H1 (cell line): ENCODE data around the gene SEZ6L. TPM values are rescaled to one million over a fixed set of nuclear protein-coding genes. Genes with fewer than 3 reads are reported as not detected.

ENCODE experiments used
- BRCA1 ChIP-seq: IDR thresholded peaks from 2 replicates; pipeline ENCODE4 v1.6.1; 2012; ENCODE audit warnings: low read depth, low read length, improper control_type of control experiment
- CBX5 ChIP-seq: fragments of 300-800, 300-1000 bp; sonication (generic); IDR thresholded peaks from 2 replicates; pipeline ENCODE4 v1.7.1; 2016; ENCODE audit warnings: antibody characterized with exemption, low read length, low read depth
- EP300 ChIP-seq, 2 experiments: IDR thresholded peaks; 1 replicate in 1 of 2; 2 replicates in 1 of 2; pipeline ENCODE4 v1.6.1; 2011 to 2012; ENCODE audit warnings: low read depth in 2 of 2, low read length in 2 of 2, mild to moderate bottlenecking in 2 of 2, borderline replicate concordance in 1 of 2, inconsistent platforms in 1 of 2, moderate library complexity in 1 of 2
- EZH2 ChIP-seq: fragments of 200-600 bp; sonication (generic); IDR thresholded peaks from 2 replicates; pipeline ENCODE4 v1.7.1; 2012; ENCODE audit warnings: low read depth, mild to moderate bottlenecking, moderate library complexity, low read length, inconsistent platforms; ENCODE audit not compliant: severe bottlenecking
- GTF2F1 ChIP-seq: IDR thresholded peaks from 2 replicates; pipeline ENCODE4 v1.6.1; 2012; ENCODE audit warnings: low read depth, low read length, improper control_type of control experiment, borderline replicate concordance
- HDAC6 ChIP-seq: IDR thresholded peaks from one replicate; pipeline ENCODE4 v1.7.1; 2012; ENCODE audit warnings: low read depth, mild to moderate bottlenecking, inconsistent platforms, low read length, moderate library complexity
- KDM5A ChIP-seq: fragments of 200-600 bp; IDR thresholded peaks from 2 replicates; pipeline ENCODE4 v1.7.1; 2012; ENCODE audit warnings: mild to moderate bottlenecking, low read length, inconsistent platforms, mixed read lengths
- PHF8 ChIP-seq: fragments of 200-600 bp; sonication (generic); conservative IDR thresholded peaks from 2 replicates; pipeline ENCODE4 v1.7.1; 2012; ENCODE audit warnings: low read depth, mild to moderate bottlenecking, inconsistent platforms, low read length, moderate library complexity
- RBBP5 ChIP-seq: IDR thresholded peaks from 2 replicates; pipeline ENCODE4 v1.7.1; 2012; ENCODE audit warnings: low read depth, mild to moderate bottlenecking, inconsistent platforms, low read length, moderate library complexity, borderline replicate concordance
- SIN3A ChIP-seq, 2 experiments: IDR thresholded peaks in 1 of 2; conservative IDR thresholded peaks in 1 of 2; 2 replicates each; pipeline ENCODE4 v1.6.1; 2011 to 2012; ENCODE audit warnings: low read length in 2 of 2, improper control_type of control experiment in 1 of 2, low read depth in 1 of 2, mild to moderate bottlenecking in 1 of 2
- SIX5 ChIP-seq: IDR thresholded peaks from 2 replicates; pipeline ENCODE4 v1.6.1; 2011; ENCODE audit warnings: mild to moderate bottlenecking, low read depth, low read length
- SP2 ChIP-seq: IDR thresholded peaks from 2 replicates; pipeline ENCODE4 v1.6.1; 2012; ENCODE audit warnings: mild to moderate bottlenecking, low read length, inconsistent platforms
- TAF1 ChIP-seq: IDR thresholded peaks from 2 replicates; pipeline ENCODE4 v1.6.1; 2011; ENCODE audit warnings: mild to moderate bottlenecking, low read depth, low read length
- TAF7 ChIP-seq: optimal IDR thresholded peaks from 2 replicates; pipeline ENCODE3; 2011; ENCODE audit warnings: low read depth, mild to moderate bottlenecking, inconsistent platforms, low read length, moderate library complexity, borderline replicate concordance
- TCF12 ChIP-seq: IDR thresholded peaks from 2 replicates; pipeline ENCODE4 v1.6.1; 2011; ENCODE audit warnings: low read depth, mild to moderate bottlenecking, low read length
- USF2 ChIP-seq: IDR thresholded peaks from 2 replicates; pipeline ENCODE4 v1.6.1; 2011; ENCODE audit warnings: low read length, improper control_type of control experiment
- polyA plus RNA-seq, 7 experiments: library from polyadenylated mRNA; depleted of rRNA in 3 of 7; stranded (reverse) in 5 of 7; unstranded in 2 of 7; fragments of >200 nt in 5 of 7; fragments of 200-250 nt in 2 of 7; gene quantifications; 1 replicate in 5 of 7; 2 replicates in 1 of 7; 4 replicates in 1 of 7; pipeline versions ENCODE4 v1.2.1 to v1.2.3, GENCODE V29; 2011 to 2013; ENCODE audit warnings: missing spikeins in 2 of 7, mixed read lengths in 2 of 7
- total RNA-seq: library from RNA; stranded (reverse); fragmentation: NEBNext Ultra II Directional; extraction: Animal tissue kit (Norgen Biotek cat#: 25700); gene quantifications from 2 replicates; pipeline ENCODE4 v1.2.1, GENCODE V29; 2021
- TF ChIP-seq, protein P1 (sequence below): IDR thresholded peaks from 2 replicates; pipeline ENCODE4 v1.6.1; 2012; ENCODE audit warnings: low read length, inconsistent platforms
- TF ChIP-seq, protein P2 (sequence below), 3 experiments: IDR thresholded peaks; 1 replicate in 2 of 3; 2 replicates in 1 of 3; pipeline versions ENCODE4 v1.5.1 to v1.6.1; 2011; ENCODE audit warnings: low read length in 3 of 3, mild to moderate bottlenecking in 3 of 3, inconsistent platforms in 2 of 3, low read depth in 1 of 3, moderate library complexity in 1 of 3; ENCODE audit not compliant: insufficient read depth in 1 of 3; ENCODE audit errors: control extremely low read depth in 1 of 3

The SEZ6L gene
- total and polyA plus RNA-seq, 2 of the 8 experiments (the other 6 are each of a cell fraction or from before 2014, with no cell fraction given) = 0.06 to 0.33 TPM

DNA sequence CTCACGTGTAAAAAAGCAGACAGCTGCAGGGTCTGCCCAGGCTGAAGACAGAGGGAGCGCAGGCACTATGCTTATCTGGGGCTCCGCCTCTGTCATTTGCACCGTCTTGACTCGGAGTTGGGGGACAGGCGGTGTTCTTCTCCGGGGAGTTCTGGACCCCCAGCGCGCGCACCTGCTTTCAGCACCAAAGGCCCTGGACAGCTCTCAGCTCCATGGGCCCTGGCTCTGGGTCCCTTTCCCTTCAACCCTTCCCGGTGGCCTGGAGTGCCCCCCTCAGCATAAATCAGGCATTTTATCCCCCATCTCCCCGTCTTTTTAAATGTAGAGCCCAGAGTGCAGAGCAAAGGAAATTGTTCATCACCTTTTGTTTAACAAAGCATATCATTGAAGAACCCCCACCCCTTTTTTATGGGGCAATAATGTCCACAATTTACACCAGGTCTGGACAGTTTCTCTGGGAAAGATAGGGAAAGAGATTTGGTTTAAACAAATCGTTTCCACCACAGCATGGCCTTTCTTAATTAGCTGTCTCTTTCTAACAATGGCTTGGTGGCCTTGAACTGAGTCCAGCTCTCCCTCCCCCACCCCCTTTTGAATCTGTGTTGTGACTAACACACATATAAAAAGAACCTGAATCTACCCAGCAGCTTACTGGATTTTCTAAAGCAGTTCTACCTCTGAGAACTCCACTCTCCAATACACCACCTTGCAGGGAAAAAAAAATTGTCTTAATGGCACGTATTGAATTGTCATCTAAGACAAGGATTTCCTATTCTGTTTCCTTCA, 1.7 kb downstream of the SEZ6L start (continued):
- TF ChIP-seq SIN3A (conservative IDR thresholded peaks at IDR 0.05 in 1 of 2, IDR thresholded peaks at IDR 0.05 in 1 of 2; ENCODE audit: low read depth in 1 of 2, low read length in 2 of 2) = peak; percentile 93 to 95
- TF ChIP-seq HDAC6 = no peak
- TF ChIP-seq KDM5A = no peak
- no peak for TF ChIP-seq PHF8
- TF ChIP-seq RBBP5 = no peak
- TF ChIP-seq EZH2 = no peak
- no peak for TF ChIP-seq SIX5
- peak; percentile 98 for TF ChIP-seq TCF12
- no peak for TF ChIP-seq TAF7
- no peak for TF ChIP-seq EP300 (IDR thresholded peaks at IDR 0.05; ENCODE audit: borderline replicate concordance in 1 of 2, low read depth in 2 of 2, low read length in 2 of 2)
- TF ChIP-seq BRCA1 = no peak
- TF ChIP-seq, protein P1, sequence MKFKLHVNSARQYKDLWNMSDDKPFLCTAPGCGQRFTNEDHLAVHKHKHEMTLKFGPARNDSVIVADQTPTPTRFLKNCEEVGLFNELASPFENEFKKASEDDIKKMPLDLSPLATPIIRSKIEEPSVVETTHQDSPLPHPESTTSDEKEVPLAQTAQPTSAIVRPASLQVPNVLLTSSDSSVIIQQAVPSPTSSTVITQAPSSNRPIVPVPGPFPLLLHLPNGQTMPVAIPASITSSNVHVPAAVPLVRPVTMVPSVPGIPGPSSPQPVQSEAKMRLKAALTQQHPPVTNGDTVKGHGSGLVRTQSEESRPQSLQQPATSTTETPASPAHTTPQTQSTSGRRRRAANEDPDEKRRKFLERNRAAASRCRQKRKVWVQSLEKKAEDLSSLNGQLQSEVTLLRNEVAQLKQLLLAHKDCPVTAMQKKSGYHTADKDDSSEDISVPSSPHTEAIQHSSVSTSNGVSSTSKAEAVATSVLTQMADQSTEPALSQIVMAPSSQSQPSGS = no peak
- no peak for TF ChIP-seq SP2
- TF ChIP-seq TAF1 = no peak
- no peak for TF ChIP-seq USF2
- no peak for TF ChIP-seq CBX5
- TF ChIP-seq, protein P2, sequence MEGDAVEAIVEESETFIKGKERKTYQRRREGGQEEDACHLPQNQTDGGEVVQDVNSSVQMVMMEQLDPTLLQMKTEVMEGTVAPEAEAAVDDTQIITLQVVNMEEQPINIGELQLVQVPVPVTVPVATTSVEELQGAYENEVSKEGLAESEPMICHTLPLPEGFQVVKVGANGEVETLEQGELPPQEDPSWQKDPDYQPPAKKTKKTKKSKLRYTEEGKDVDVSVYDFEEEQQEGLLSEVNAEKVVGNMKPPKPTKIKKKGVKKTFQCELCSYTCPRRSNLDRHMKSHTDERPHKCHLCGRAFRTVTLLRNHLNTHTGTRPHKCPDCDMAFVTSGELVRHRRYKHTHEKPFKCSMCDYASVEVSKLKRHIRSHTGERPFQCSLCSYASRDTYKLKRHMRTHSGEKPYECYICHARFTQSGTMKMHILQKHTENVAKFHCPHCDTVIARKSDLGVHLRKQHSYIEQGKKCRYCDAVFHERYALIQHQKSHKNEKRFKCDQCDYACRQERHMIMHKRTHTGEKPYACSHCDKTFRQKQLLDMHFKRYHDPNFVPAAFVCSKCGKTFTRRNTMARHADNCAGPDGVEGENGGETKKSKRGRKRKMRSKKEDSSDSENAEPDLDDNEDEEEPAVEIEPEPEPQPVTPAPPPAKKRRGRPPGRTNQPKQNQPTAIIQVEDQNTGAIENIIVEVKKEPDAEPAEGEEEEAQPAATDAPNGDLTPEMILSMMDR (IDR thresholded peaks at IDR 0.05; ENCODE audit: control extremely low read depth in 1 of 3, insufficient read depth in 1 of 3, low read depth in 1 of 3, low read length in 3 of 3) = peak; percentile 57 to 68 (median 64)
- no peak for TF ChIP-seq GTF2F1
